NCI-H1092 (cell line): ENCODE measurements around the gene UBE2I.
A peak's percentile ranks its signal among the peaks of the same experiment; 100 is the strongest.

Experiments
- DNase-seq: peaks from one replicate; lab custom pipeline; 2025; lab: John Stamatoyannopoulos, UW

UBE2I gene

GRCh38 chr16:1343428-1344242 lies 34.2 kb downstream of the UBE2I start:
- DNase-seq, result no peak

GRCh38 chr16:1344499-1344898 lies 35.1 kb downstream of the UBE2I start:
- DNase-seq, result no peak

DNA sequence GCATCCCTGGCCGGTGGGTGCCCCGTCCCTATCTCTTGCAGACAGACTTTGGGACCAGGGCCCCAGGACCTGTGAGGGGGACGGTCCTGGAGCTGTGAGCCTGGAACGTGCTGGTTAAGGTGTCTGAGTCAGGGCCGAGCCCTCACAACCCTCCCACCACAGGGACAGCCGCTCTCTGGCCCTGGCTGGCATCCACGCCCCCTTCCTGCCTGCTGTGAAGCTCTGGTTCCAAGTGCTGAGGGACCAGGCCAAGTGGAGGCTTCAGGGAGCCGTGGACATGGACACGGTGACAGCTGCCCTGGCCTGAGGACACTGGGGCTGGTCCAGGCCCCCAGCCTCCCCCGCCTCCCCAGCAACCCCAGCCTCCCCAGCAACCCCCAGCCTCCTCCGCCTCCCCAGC lies 35.7 kb downstream of the UBE2I start:
- DNase-seq, result no peak

DNA sequence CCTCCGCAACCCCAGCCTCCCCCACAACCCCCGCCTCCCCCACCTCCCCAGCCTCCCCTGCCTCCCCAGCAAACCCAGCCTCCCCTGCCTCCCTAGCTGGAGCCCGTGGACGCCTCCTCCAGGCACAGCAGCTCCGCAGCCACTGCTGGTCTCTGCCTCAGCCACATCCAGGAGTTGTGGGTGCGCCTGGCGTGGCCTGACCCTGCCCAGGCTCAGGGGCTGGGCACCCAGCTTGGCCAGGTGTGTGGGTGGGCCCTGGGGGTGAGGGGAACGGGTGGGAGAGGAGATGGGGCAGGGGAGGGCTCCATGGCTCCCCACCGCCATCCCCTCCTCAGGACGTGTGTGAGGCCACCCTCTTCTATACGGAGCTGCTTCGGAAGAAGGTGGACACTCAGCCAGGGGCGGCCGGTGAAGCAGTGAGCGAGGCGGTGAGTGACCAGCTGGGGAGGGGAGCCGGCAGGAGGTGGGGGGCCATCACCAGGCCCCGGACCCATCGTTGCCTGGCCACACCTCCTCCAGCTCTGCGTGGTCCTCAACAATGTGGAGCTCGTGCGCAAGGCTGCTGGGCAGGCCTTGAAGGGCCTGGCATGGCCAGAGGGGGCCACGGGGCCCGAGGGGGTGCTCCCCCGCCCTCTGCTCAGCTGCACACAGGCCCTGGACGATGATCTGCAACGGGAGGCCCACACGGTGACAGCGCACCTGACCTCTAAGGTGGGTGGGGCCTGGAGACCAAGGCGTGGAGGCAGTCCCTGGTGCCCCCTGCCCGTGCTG lies 36.4 kb downstream of the UBE2I start:
- DNase-seq, result no peak

- DNase-seq, result no peak
These were observed 37.2 kb downstream of the UBE2I start for GRCh38 chr16:1346422-1347285.

DNA sequence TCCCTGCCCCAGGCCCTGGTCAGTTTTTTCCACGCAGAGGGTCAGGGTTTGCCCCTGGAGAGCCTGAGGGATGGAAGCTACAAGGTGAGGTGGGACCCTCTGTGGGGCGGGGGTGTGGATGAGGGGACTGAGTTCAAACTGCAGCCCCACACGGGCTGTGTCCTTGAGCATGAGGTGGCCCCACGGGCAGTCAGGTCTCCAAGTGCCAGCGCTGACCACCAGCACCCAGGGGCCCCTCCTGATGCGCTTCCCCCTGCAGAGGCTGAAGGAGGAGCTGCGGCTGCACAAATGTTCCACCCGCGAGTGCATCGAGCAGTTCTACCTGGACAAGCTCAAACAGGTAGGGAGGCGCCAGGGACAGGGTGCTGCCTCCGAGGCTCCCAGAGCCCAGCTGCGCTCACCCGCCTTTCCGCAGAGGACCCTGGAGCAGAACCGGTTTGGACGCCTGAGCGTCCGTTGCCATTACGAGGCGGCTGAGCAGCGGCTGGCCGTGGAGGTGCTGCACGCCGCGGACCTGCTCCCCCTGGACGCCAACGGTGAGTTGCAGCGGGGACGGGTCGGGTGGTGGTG lies 37.9 kb downstream of the UBE2I start:
- DNase-seq, result no peak

- no peak for DNase-seq
These were observed 38.5 kb downstream of the UBE2I start for GRCh38 chr16:1347962-1348361.

DNA sequence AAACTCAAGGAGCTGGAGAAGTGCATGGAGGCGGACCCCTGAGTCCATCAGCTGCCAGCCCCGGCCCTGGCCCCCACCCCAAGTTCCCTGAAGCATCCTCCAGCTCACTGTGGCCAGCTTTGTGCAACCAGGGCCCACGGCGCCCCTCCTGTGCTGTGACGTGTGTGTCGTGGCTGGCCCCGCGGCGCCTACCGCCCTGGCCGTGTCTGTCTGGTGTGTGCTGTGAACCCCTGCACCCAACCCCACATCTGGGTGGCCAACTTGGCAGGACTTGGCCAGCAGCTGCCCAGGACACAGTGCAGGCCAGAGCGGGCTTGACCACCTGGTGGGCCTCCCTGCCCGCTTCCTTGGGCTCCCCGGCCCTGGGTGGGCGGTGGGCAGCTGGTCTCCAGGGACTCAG lies 39.0 kb downstream of the UBE2I start:
- no peak for DNase-seq

DNA sequence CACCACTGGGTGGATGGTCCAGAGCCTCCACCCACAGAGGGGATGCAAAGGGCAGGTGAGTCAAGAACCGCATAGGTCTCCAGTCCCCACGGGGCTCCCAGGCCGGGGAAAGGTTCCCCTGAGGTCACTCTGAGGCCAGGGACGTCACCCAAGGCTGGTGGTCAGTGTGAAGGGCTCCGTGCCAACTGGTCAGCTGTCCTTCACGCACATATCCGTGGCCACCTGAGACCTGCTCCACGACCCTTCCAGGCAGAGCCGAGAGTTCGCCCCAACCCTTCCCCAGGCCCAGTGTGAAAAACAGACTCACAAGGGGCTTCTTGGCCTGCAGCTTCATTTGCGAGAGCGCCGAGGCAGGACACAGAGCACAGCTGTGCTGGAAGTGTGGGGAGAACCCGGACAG lies 39.5 kb downstream of the UBE2I start:
- no peak for DNase-seq

GRCh38 chr16:1349351-1349750 lies 39.9 kb downstream of the UBE2I start:
- DNase-seq, result no peak

- DNase-seq, result no peak
These were observed 40.5 kb downstream of the UBE2I start for GRCh38 chr16:1349951-1350350.

- DNase-seq, result no peak
These were observed 41.3 kb downstream of the UBE2I start for GRCh38 chr16:1350691-1351090.

- DNase-seq, result no peak
These were observed 41.8 kb downstream of the UBE2I start for GRCh38 chr16:1351215-1351581.

- DNase-seq, result peak; percentile 86
These were observed 42.3 kb downstream of the UBE2I start, which contains the start of the genes GNPTG and TSR3 for GRCh38 chr16:1351582-1352362. GNPTG (plus strand) TSS chr16:1351931; CDS start chr16:1351966, 35 bp downstream. TSR3 (minus strand) TSS chr16:1351878; CDS start chr16:1351804, 74 bp downstream.

- DNase-seq, result no peak
These were observed 45.5 kb downstream of the UBE2I start for GRCh38 chr16:1354815-1355540.

GRCh38 chr16:1355591-1355990 lies 46.2 kb downstream of the UBE2I start:
- DNase-seq, result no peak

GRCh38 chr16:1356061-1356900 lies 46.8 kb downstream of the UBE2I start:
- no peak for DNase-seq

DNA sequence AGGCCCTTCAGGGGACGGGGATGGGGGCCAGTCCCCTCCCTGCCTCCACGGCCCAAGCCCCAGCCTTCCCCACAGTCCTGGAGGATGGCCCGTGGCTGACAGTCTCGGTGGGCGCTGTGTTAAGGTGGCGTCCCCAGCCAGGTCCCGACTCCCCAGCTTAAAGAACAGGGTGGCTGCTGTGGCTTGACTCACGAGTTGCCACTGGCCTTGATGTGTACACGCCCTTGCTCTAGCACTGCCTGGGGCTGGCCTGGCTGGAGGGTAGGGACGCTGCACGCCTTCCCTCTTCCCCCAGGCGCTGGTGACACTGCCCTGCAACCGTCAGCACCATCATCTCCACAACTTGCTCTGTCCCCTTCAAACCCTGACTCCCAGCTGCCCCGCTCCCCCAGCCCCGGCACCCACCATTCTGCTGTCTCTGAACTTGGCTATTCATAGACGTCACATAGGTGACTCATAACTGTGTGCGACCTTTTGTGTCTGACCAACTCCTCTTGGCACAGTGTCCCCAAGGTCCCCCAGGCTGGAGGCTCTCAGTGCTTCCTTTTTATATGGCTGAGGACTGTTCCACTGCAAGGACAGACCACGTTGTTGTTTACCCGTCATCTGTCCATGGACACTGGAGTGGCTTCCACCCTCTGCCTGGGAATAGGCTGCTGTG lies 48.6 kb downstream of the UBE2I start:
- DNase-seq, result no peak
